GM12878 (cell line): ENCODE measurements around the gene OR14A2. TPM values are rescaled to one million over a fixed set of nuclear protein-coding genes. Genes with fewer than 3 reads are reported as not detected.

Experiments used
- ATAC-seq: fragments of 200-7000 bp; cut with Tn5 transposase; 3 replicates; pipeline ENCODE4 v1.9.1; 2020; ENCODE audit warnings: mild to moderate bottlenecking, moderate library complexity
- BruUV-seq: library from RNA; stranded (reverse); fragments of 400-500 nt; replicated peaks from 2 replicates; lab custom pipeline; 2021; lab: Mats Ljungman, UMichigan
- CTCF ChIA-PET: fragments of 300-600 bp; sonication (Branson Sonifier 250); formaldehyde crosslinking; extraction: SDS; loops from one replicate; lab custom pipeline; 2021; ENCODE audit warnings: inconsistent platforms; lab: Yijun Ruan, JAX
- POLR2A ChIA-PET: fragments of 350-600 bp; formaldehyde crosslinking; extraction: SDS; loops from one replicate; lab custom pipeline; 2021; ENCODE audit warnings: inconsistent platforms; lab: Charles Lee
- RAD21 ChIA-PET: fragments of 300-600 bp; sonication (Branson Sonifier 250); formaldehyde crosslinking; loops from one replicate; lab custom pipeline; 2023; ENCODE audit warnings: antibody characterized with exemption; ENCODE audit not compliant: unreplicated experiment; lab: Charles Lee
- SMC1A ChIA-PET: fragments of 300-600 bp; sonication (Branson Sonifier 250); formaldehyde crosslinking; loops from one replicate; lab custom pipeline; 2023; ENCODE audit not compliant: unreplicated experiment, uncharacterized antibody; lab: Charles Lee
- DNase-seq: peaks from one replicate; pipeline ENCODE4 v3.0.0-alpha.2; 2011; ENCODE audit warnings: low read depth, low spot score
- FAIRE-seq: peaks from 3 replicates; lab custom pipeline; 2011; peaks lifted over from hg19 to GRCh38; lab: Jason Lieb, UNC
- H2AFZ ChIP-seq: 2 replicates; pipeline ENCODE4 v1.6.0; 2011; ENCODE audit warnings: low read depth, low read length, control low read depth; ENCODE audit not compliant: control insufficient read depth
- H3K27ac ChIP-seq: 2 replicates; pipeline ENCODE4 v1.5.1; 2011; ENCODE audit warnings: control low read depth; ENCODE audit not compliant: control insufficient read depth, insufficient read depth
- H3K27me3 ChIP-seq, 2 experiments: replicated peaks in 1 of 2; 2 replicates each; pipeline versions ENCODE4 v1.6.0 to v1.6.1; 2011; ENCODE audit warnings: low read length in 1 of 2; ENCODE audit not compliant: control insufficient read depth in 2 of 2, insufficient read depth in 2 of 2
- H3K36me3 ChIP-seq, 2 experiments: 2 replicates each; pipeline ENCODE4 v1.5.1; 2011; ENCODE audit warnings: low read length in 1 of 2; ENCODE audit not compliant: control insufficient read depth in 2 of 2, insufficient read depth in 2 of 2
- H3K4me1 ChIP-seq: 2 replicates; pipeline ENCODE4 v1.6.1; 2011; ENCODE audit warnings: mild to moderate bottlenecking, low read length, moderate library complexity, mixed read lengths; ENCODE audit not compliant: control insufficient read depth, insufficient read depth
- H3K4me2 ChIP-seq: 2 replicates; pipeline ENCODE4 v1.6.0; 2011; ENCODE audit warnings: control low read depth; ENCODE audit not compliant: control insufficient read depth, insufficient read depth
- H3K4me3 ChIP-seq: fragments of 200-600 bp; sonication (generic); 2 replicates; pipeline ENCODE4 v1.5.1; 2016
- H3K79me2 ChIP-seq: 2 replicates; pipeline ENCODE4 v1.6.0; 2011; ENCODE audit warnings: low read length; ENCODE audit not compliant: control insufficient read depth, insufficient read depth
- H3K9ac ChIP-seq: 2 replicates; pipeline ENCODE4 v1.8.0; 2011; ENCODE audit warnings: low read length, control low read depth, mixed read lengths; ENCODE audit not compliant: control insufficient read depth, insufficient read depth
- H3K9me3 ChIP-seq: replicated peaks from 3 replicates; pipeline ENCODE4 v1.5.1; 2011; ENCODE audit warnings: mild to moderate bottlenecking, low read length; ENCODE audit not compliant: control insufficient read depth, insufficient read depth
- H4K20me1 ChIP-seq: 2 replicates; pipeline ENCODE4 v1.6.0; 2011; ENCODE audit not compliant: control insufficient read depth, insufficient read depth
- EZH2 ChIP-seq: IDR thresholded peaks from 2 replicates; pipeline ENCODE4 v1.6.1; 2012; ENCODE audit warnings: low read depth, mild to moderate bottlenecking, control low read depth, inconsistent platforms, low read length, borderline replicate concordance; ENCODE audit not compliant: control insufficient read depth
- HCFC1 ChIP-seq: fragments of 150-350 bp; IDR thresholded peaks from 2 replicates; pipeline ENCODE4 v1.6.1; 2014; ENCODE audit warnings: low read length
- RAD21 ChIP-seq: IDR thresholded peaks from 2 replicates; pipeline ENCODE4 v1.6.1; 2011; ENCODE audit warnings: mild to moderate bottlenecking, low read depth, low read length, moderate library complexity; ENCODE audit not compliant: insufficient read depth
- RFX5 ChIP-seq: IDR thresholded peaks from 2 replicates; pipeline ENCODE4 v1.6.1; 2011; ENCODE audit warnings: low read depth, low read length, improper control_type of control experiment
- SMC3 ChIP-seq: IDR thresholded peaks from 2 replicates; pipeline ENCODE4 v1.6.1; 2011; ENCODE audit warnings: low read length, improper control_type of control experiment, borderline replicate concordance
- SREBF1 ChIP-seq: IDR thresholded peaks from 2 replicates; pipeline ENCODE4 v1.6.1; 2012; ENCODE audit warnings: mild to moderate bottlenecking, low read length
- ZNF24 ChIP-seq: fragments of 450-650 bp; IDR thresholded peaks from 2 replicates; pipeline ENCODE4 v1.6.1; 2017; ENCODE audit warnings: antibody characterized with exemption, mild to moderate bottlenecking
- ZNF384 ChIP-seq: IDR thresholded peaks from 2 replicates; pipeline ENCODE4 v1.6.1; 2012; ENCODE audit warnings: low read depth, mild to moderate bottlenecking, low read length, improper control_type of control experiment, borderline replicate concordance
- WGBS: methylation state at CpG from one replicate; pipeline ENCODE4 v1.1.6; 2016; ENCODE audit warnings: low lambda C conversion rate; ENCODE audit not compliant: insufficient replicate concordance, insufficient coverage; ENCODE audit errors: missing lambda C conversion rate; 5-methylcytosine and 5-hydroxymethylcytosine counted together
- in situ Hi-C: fragments of 300-500 bp; cut with MboI; formaldehyde crosslinking; loops from 9 replicates; pipeline ENCODE4 v1.14.3; 2018; ENCODE audit warnings: mixed read lengths
- intact Hi-C: fragments of 100-400 bp; cut with micrococcal nuclease; formaldehyde crosslinking; loops from one replicate; pipeline ENCODE4 v1.14.2; 2022; ENCODE audit not compliant: unreplicated experiment
- polyA plus RNA-seq, 11 experiments: library from polyadenylated mRNA; depleted of rRNA in 4 of 11; unstranded in 6 of 11; stranded (reverse) in 5 of 11; fragments of >200 nt; fragmentation: Nextera tagmentation in 4 of 11; fragmentation: Illumina TruSeq in 1 of 11; extraction: Ambion mirVana in 4 of 11; extraction: Trizol in 1 of 11; gene quantifications; 1 replicate in 1 of 11; 2 replicates in 10 of 11; pipeline versions ENCODE4 v1.2.1 to v1.2.3, GENCODE V29; 2011 to 2016; ENCODE audit warnings: inconsistent platforms in 2 of 11, missing spikeins in 2 of 11, low read depth in 1 of 11
- total RNA-seq, 4 experiments: library from RNA; depleted of rRNA in 3 of 4; stranded (reverse); fragments of >200 nt in 3 of 4; fragmentation: Illumina TruSeq in 1 of 4; extraction: Trizol in 1 of 4; gene quantifications; 2 replicates each; pipeline versions ENCODE4 v1.2.1 to v1.2.3, GENCODE V29; 2013 to 2021
- TF ChIP-seq, protein P1 (sequence below): IDR thresholded peaks from 2 replicates; pipeline ENCODE4 v1.6.1; 2012; ENCODE audit warnings: improper control_type of control experiment, low read depth, low read length; ENCODE audit not compliant: insufficient replicate concordance
- TF ChIP-seq, protein P2 (sequence below), 3 experiments: IDR thresholded peaks in 2 of 3; conservative IDR thresholded peaks in 1 of 3; 2 replicates each; pipeline ENCODE4 v1.5.1; 2011; ENCODE audit warnings: low read depth in 3 of 3, low read length in 3 of 3, mild to moderate bottlenecking in 3 of 3, control low read depth in 2 of 3, moderate library complexity in 2 of 3, inconsistent platforms in 1 of 3, mixed read lengths in 1 of 3; ENCODE audit not compliant: control insufficient read depth in 2 of 3, insufficient read depth in 1 of 3; ENCODE audit errors: extremely low read depth in 1 of 3

Gene OR14A2
- total and polyA plus RNA-seq, 10 of the 15 experiments (the other 5 are each of a cell fraction or from before 2014, with no cell fraction given), result not detected

DNA sequence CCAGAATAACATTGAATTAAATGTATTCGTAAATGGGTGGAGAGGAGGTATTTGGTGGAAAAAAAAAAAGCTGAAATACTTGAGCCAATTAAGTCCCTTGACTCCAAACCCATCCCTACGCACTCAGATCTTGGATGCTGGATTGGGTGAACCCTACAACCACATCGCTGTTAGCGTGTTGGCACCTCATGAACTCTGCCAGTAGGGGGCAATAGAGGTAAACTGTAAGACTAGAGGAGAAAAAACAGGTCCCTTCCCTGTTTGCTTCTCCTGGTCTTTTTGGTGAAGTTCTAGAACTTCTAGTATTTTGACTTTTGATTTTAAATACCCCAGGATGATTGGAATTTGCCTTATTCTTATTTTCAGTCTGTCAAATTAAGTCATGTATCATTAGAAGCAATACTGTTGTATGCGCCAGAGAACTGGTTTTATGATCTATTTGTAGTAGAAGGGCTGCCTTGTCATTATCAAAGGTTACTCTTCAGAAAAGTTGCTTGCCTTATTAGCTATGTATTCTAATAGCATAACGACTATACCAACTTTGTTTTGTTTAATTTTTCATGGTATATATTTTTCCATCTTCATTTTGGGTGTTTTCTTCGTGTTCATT, 66.5 kb downstream of the OR14A2 start:
- SMC1A ChIA-PET, result no interaction called here
- ATAC-seq, result peak; percentile 94
- no peak overlapping the region for H3K27ac ChIP-seq

More for the DNA sequence above, 66.5 kb downstream of the OR14A2 start:
- TF ChIP-seq HCFC1 (no peak), SMC3 (peak; percentile 48; the same call in 1 of the 2 replicates), SREBF1 (no peak), EZH2 (no peak), RAD21 (peak; percentile 69), ZNF384 (peak; percentile 11; the same call in 1 of the 2 replicates), ZNF24 (no peak), RFX5 (no peak)
- TF ChIP-seq, protein P1, sequence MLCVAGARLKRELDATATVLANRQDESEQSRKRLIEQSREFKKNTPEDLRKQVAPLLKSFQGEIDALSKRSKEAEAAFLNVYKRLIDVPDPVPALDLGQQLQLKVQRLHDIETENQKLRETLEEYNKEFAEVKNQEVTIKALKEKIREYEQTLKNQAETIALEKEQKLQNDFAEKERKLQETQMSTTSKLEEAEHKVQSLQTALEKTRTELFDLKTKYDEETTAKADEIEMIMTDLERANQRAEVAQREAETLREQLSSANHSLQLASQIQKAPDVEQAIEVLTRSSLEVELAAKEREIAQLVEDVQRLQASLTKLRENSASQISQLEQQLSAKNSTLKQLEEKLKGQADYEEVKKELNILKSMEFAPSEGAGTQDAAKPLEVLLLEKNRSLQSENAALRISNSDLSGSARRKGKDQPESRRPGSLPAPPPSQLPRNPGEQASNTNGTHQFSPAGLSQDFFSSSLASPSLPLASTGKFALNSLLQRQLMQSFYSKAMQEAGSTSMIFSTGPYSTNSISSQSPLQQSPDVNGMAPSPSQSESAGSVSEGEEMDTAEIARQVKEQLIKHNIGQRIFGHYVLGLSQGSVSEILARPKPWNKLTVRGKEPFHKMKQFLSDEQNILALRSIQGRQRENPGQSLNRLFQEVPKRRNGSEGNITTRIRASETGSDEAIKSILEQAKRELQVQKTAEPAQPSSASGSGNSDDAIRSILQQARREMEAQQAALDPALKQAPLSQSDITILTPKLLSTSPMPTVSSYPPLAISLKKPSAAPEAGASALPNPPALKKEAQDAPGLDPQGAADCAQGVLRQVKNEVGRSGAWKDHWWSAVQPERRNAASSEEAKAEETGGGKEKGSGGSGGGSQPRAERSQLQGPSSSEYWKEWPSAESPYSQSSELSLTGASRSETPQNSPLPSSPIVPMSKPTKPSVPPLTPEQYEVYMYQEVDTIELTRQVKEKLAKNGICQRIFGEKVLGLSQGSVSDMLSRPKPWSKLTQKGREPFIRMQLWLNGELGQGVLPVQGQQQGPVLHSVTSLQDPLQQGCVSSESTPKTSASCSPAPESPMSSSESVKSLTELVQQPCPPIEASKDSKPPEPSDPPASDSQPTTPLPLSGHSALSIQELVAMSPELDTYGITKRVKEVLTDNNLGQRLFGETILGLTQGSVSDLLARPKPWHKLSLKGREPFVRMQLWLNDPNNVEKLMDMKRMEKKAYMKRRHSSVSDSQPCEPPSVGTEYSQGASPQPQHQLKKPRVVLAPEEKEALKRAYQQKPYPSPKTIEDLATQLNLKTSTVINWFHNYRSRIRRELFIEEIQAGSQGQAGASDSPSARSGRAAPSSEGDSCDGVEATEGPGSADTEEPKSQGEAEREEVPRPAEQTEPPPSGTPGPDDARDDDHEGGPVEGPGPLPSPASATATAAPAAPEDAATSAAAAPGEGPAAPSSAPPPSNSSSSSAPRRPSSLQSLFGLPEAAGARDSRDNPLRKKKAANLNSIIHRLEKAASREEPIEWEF, result no peak
- TF ChIP-seq, protein P2, sequence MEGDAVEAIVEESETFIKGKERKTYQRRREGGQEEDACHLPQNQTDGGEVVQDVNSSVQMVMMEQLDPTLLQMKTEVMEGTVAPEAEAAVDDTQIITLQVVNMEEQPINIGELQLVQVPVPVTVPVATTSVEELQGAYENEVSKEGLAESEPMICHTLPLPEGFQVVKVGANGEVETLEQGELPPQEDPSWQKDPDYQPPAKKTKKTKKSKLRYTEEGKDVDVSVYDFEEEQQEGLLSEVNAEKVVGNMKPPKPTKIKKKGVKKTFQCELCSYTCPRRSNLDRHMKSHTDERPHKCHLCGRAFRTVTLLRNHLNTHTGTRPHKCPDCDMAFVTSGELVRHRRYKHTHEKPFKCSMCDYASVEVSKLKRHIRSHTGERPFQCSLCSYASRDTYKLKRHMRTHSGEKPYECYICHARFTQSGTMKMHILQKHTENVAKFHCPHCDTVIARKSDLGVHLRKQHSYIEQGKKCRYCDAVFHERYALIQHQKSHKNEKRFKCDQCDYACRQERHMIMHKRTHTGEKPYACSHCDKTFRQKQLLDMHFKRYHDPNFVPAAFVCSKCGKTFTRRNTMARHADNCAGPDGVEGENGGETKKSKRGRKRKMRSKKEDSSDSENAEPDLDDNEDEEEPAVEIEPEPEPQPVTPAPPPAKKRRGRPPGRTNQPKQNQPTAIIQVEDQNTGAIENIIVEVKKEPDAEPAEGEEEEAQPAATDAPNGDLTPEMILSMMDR (IDR thresholded peaks at IDR 0.05 in 2 of 3, conservative IDR thresholded peaks at IDR 0.05 in 1 of 3; ENCODE audit: control insufficient read depth in 2 of 3, extremely low read depth in 1 of 3, insufficient read depth in 1 of 3, low read depth in 3 of 3, low read length in 3 of 3), result peak; percentile 71 to 89 (median 87)
- H3K79me2 ChIP-seq, result no peaks in the 10 kb centered on the region
- H3K36me3 ChIP-seq, result no peaks in the 10 kb centered on the region
- FAIRE-seq, result peak; percentile 75
- no peak overlapping the region for H3K4me2 ChIP-seq
- no peak for DNase-seq
- in situ Hi-C loops (no loop called here), intact Hi-C loops (no loop called here)
- CTCF ChIA-PET, result no interaction called here
- WGBS, result 28% methylated on average over 7 of the region's 7 CpGs
- no TSS peak for BruUV-seq
- no peaks in the 10 kb centered on the region for H4K20me1 ChIP-seq
- H3K4me3 ChIP-seq, result no peak overlapping the region
- RAD21 ChIA-PET, result no interaction called here
- H3K27me3 ChIP-seq, result no peaks in the 10 kb centered on the region
- POLR2A ChIA-PET, result no interaction called here
- H3K9me3 ChIP-seq, result no peaks in the 10 kb centered on the region
- H2AFZ ChIP-seq, result no peak overlapping the region
- no peaks in the 10 kb centered on the region for H3K4me1 ChIP-seq
- H3K9ac ChIP-seq, result no peak overlapping the region
